Urothelium cell line (cell line): ENCODE measurements around the gene HCRT.
"Not testable (repeated sequence)": the region's sequence is repeated elsewhere in the genome, so short reads cannot be mapped to it uniquely, and the experiment has no call there.

ENCODE experiments used
- DNase-seq: peaks from one replicate; pipeline ENCODE4 v3.0.0; 2011; ENCODE audit warnings: low spot score, mixed read lengths
- FAIRE-seq: peaks from 2 replicates; lab custom pipeline; 2011; peaks lifted over from hg19 to GRCh38; lab: Jason Lieb, UNC

The HCRT gene

GRCh38 chr17:42142371-42142896 lies 42.8 kb downstream of the HCRT start:
- DNase-seq (peak; percentile 26), FAIRE-seq (no peak)

GRCh38 chr17:42141382-42141781 lies 43.9 kb downstream of the HCRT start:
- FAIRE-seq (no peak), DNase-seq (no peak)

GRCh38 chr17:42140690-42141089 lies 44.6 kb downstream of the HCRT start:
- not testable (repeated sequence) for DNase-seq, FAIRE-seq

GRCh38 chr17:42138749-42139492 lies 46.3 kb downstream of the HCRT start:
- FAIRE-seq (no peak), DNase-seq (no peak)

GRCh38 chr17:42136654-42137051 lies 48.6 kb downstream of the HCRT start:
- FAIRE-seq (no peak), DNase-seq (no peak)

GRCh38 chr17:42135664-42136653 lies 49.3 kb downstream of the HCRT start:
- no peak for DNase-seq
- no peak for FAIRE-seq

- DNase-seq (no peak), FAIRE-seq (no peak)
Observed at GRCh38 chr17:42135151-42135550, 50.1 kb downstream of the HCRT start.
